Kidney (tissue), 14 donors: ENCODE measurements around the gene BCL3. TPM values are rescaled to one million over a fixed set of nuclear protein-coding genes. Genes with fewer than 3 reads are reported as not detected.
A peak's percentile ranks its signal among the peaks of the same experiment; 100 is the strongest.

Source experiments
- DNase-seq, 5 donors: peaks; one replicate each; pipeline ENCODE4 v3.0.0-alpha.2; 2013 to 2020
- FAIRE-seq: peaks from 2 replicates; lab custom pipeline; 2012; peaks lifted over from hg19 to GRCh38; lab: Jason Lieb, UNC
- H3K27ac ChIP-seq, 2 donors: one replicate each; pipeline ENCODE4 v1.7.0; 2013; ENCODE audit warnings: low read depth in 2 of 2, low read length in 2 of 2, inconsistent platforms in 1 of 2
- H3K27me3 ChIP-seq: one replicate; pipeline ENCODE4 v1.7.1; 2013; ENCODE audit warnings: low read length, inconsistent platforms; ENCODE audit not compliant: control insufficient read depth, insufficient read depth
- H3K36me3 ChIP-seq, 3 donors: one replicate each; pipeline versions ENCODE4 v1.7.0 to v1.7.1; 2013; ENCODE audit warnings: low read length in 3 of 3, control low read depth in 1 of 3, inconsistent platforms in 1 of 3; ENCODE audit not compliant: insufficient read depth in 3 of 3, control insufficient read depth in 2 of 3
- H3K4me1 ChIP-seq, 3 donors: one replicate each; pipeline versions ENCODE4 v1.7.0 to v1.7.1; 2013; ENCODE audit warnings: low read length in 3 of 3, inconsistent platforms in 1 of 3, low read depth in 1 of 3; ENCODE audit not compliant: control insufficient read depth in 2 of 3, insufficient read depth in 2 of 3
- H3K4me3 ChIP-seq, 3 donors: one replicate each; pipeline versions ENCODE4 v1.7.0 to v1.8.1; 2013; ENCODE audit warnings: low read length in 3 of 3, control low read depth in 1 of 3, inconsistent platforms in 1 of 3
- H3K9ac ChIP-seq, 3 donors: one replicate each; pipeline versions ENCODE4 v1.7.0 to v1.7.1; 2013; ENCODE audit warnings: low read length in 3 of 3, control low read depth in 1 of 3, inconsistent platforms in 1 of 3
- H3K9me3 ChIP-seq, 3 donors: one replicate each; pipeline versions ENCODE4 v1.7.0 to v1.7.1; 2013; ENCODE audit warnings: low read length in 3 of 3, control low read depth in 1 of 3, inconsistent platforms in 1 of 3; ENCODE audit not compliant: control insufficient read depth in 2 of 3, insufficient read depth in 1 of 3
- intact Hi-C: fragments of 100-400 bp; cut with DNase I; formaldehyde crosslinking; loops from one replicate; pipeline ENCODE4 v1.11.1; 2022
- polyA plus RNA-seq: library from polyadenylated mRNA; stranded (reverse); fragments of 350-450 nt; fragmentation: Illumina TruSeq; extraction: RNeasy Lipid Tissue Mini Kit (QIAGEN cat#74804); gene quantifications from one replicate; pipeline ENCODE4 v1.2.3, GENCODE V29; 2014; ENCODE audit warnings: low read depth, low replicate concordance; ENCODE audit not compliant: insufficient read depth
- total RNA-seq: library from RNA; stranded (reverse); fragmentation: NEBNext Ultra II Directional; extraction: Animal tissue kit (Norgen Biotek cat#: 25700); gene quantifications from one replicate; pipeline ENCODE4 v1.2.1, GENCODE V29; 2021
- TF ChIP-seq, protein P1 (sequence below): IDR thresholded peaks from 3 replicates; pipeline ENCODE4 v1.5.1; 2012; ENCODE audit warnings: mild to moderate bottlenecking, moderate library complexity, borderline replicate concordance; ENCODE audit not compliant: insufficient read depth; ENCODE audit errors: extremely low read depth
- donor health status: control.
- donor health status: control.
- donor health status: control.
- donor health status: control.
- donor health status: control.
- donor health status: DM: yes; HTN: yes; CAD: no.
- donor health status: Normal renal cell carcinoma (clear cell type).

BCL3 gene
- total and polyA plus RNA-seq, 2 donors from 2014 or later: 23.2 to 86.8 TPM

DNA sequence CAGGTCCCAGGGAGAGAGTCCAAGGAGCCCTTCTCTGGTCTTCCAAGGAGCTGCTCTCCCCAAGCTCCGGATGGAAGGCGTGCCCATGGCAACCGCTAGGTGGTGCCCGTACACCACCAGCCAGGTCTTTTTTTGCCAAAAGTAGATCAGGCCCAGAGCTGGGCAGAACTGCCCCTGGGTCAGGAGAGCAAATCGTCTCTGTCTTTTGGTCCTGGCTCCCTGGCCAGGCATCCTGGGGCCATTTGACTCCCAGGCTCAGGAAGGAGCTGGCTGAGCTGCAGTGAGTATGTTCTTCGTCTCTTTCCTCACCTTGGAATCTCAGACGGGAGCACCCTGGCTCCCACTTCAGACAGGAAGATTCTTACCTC lies 24.6 kb upstream of the BCL3 start:
- TF ChIP-seq, protein P1, sequence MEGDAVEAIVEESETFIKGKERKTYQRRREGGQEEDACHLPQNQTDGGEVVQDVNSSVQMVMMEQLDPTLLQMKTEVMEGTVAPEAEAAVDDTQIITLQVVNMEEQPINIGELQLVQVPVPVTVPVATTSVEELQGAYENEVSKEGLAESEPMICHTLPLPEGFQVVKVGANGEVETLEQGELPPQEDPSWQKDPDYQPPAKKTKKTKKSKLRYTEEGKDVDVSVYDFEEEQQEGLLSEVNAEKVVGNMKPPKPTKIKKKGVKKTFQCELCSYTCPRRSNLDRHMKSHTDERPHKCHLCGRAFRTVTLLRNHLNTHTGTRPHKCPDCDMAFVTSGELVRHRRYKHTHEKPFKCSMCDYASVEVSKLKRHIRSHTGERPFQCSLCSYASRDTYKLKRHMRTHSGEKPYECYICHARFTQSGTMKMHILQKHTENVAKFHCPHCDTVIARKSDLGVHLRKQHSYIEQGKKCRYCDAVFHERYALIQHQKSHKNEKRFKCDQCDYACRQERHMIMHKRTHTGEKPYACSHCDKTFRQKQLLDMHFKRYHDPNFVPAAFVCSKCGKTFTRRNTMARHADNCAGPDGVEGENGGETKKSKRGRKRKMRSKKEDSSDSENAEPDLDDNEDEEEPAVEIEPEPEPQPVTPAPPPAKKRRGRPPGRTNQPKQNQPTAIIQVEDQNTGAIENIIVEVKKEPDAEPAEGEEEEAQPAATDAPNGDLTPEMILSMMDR: peak; percentile 99
- Histone ChIP-seq H3K27ac (peak overlapping the region in 1 of 2 donors; percentile 48), H3K9ac (peak overlapping the region in 1 of 3 donors; percentile 27), H3K27me3 (no peaks in the 10 kb centered on the region), H3K4me1 (peaks cover under 1 to 21% (median 19%) of the 10 kb centered on the region in 3 donors), H3K36me3 (no peaks in the 10 kb centered on the region), H3K9me3 (no peaks in the 10 kb centered on the region), H3K4me3 (no peak overlapping the region)
- intact Hi-C loops: no loop called here
- FAIRE-seq: no peak
- DNase-seq: peak; percentile 83 to 91 (median 89)

DNA sequence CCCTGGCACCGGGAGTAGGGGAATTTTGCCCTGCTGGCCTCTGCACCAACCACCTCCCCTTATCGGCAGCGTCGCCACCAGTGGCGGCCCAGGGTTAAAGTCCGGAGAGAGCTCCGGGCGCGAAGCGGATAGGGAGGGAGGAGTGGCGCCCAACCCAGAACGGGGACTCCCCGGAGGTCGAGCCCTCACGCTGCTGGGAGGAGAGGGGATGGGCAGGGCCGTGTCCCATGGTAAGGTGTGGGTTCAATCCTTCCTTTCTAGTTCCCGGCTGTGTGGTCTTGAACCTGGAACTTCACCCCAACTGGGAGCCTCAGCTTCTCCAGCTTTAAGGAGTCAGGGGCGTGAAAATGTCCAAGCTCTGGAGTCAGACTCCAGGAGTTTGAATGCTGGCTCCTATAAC lies 23.3 kb upstream of the BCL3 start:
- FAIRE-seq: no peak
- intact Hi-C loops: loop anchor here (5.0 kb wide), 1 partner anchor 42 kb away; no protein-coding TSS in a partner anchor
- peak overlapping the region in 1 of 2 donors; percentile 43 for H3K27ac ChIP-seq

DNA sequence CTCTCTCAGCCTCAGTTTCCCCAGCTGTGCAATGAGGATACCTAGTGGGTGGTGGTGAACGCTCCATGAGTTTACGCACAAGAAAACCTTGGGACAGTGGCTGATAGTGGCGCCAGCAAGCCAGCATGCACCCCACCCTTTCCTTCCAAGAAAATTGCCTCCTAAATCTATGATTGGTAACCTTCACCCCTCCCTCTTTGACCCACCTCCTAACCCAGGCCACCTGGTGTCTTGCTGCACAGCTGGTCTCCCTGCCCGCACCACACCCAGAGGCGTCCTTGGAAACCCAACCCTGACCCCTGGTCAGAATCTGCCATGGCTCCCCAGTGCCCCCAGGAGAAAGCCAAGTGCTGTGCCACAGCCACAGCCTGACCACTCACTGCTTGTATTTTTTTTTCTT lies 22.8 kb upstream of the BCL3 start:
- no peaks in the 10 kb centered on the region for H3K27me3 ChIP-seq
- FAIRE-seq: no peak
- peaks cover 0 to 16% (median 13%) of the 10 kb centered on the region in 3 donors for H3K4me1 ChIP-seq
- peak overlapping the region in 1 of 2 donors; percentile 43 for H3K27ac ChIP-seq
- H3K9me3 ChIP-seq: no peaks in the 10 kb centered on the region
- DNase-seq: no peak
- peak overlapping the region in 1 of 3 donors; percentile 48 for H3K9ac ChIP-seq
- TF ChIP-seq, protein P1: no peak
- intact Hi-C loops: loop anchor here (5.0 kb wide), 1 partner anchor 42 kb away; no protein-coding TSS in a partner anchor
- no peaks in the 10 kb centered on the region for H3K36me3 ChIP-seq
- H3K4me3 ChIP-seq: no peak overlapping the region

More for the DNA sequence above, 23.3 kb upstream of the BCL3 start:
- TF ChIP-seq, protein P1: no peak
- Histone ChIP-seq H3K4me3 (no peak overlapping the region), H3K9me3 (no peaks in the 10 kb centered on the region), H3K9ac (peak overlapping the region in 1 of 3 donors; percentile 48), H3K4me1 (peaks cover 0 to 16% (median 13%) of the 10 kb centered on the region in 3 donors), H3K27me3 (no peaks in the 10 kb centered on the region), H3K36me3 (no peaks in the 10 kb centered on the region)
- peak in 4 of 5 donors; percentile 31 to 91 (median 54) for DNase-seq
